Body of pancreas (tissue), 4 donors: ENCODE results near the gene PXDN. TPM values are rescaled to one million over a fixed set of nuclear protein-coding genes. Genes with fewer than 3 reads are reported as not detected.

Source experiments
- ATAC-seq: fragments of 150-250 bp; one replicate; pipeline ENCODE4 v1.9.1; 2016
- DNase-seq, 4 donors: peaks; one replicate each; pipeline ENCODE4 v3.0.0-alpha.2; 2019
- H3K27ac ChIP-seq, 4 donors: fragments of 200-600 bp; sonication (generic); 1 replicate in 3 of 4; 2 replicates in 1 of 4; pipeline versions ENCODE4 v1.5.1 to v1.6.1; 2016 to 2019; ENCODE audit warnings: mild to moderate bottlenecking in 1 of 4, mixed read lengths in 1 of 4, moderate library complexity in 1 of 4
- H3K27me3 ChIP-seq, 2 donors: fragments of 200-600 bp; sonication (generic); one replicate each; pipeline ENCODE4 v1.6.0; 2016; ENCODE audit warnings: mild to moderate bottlenecking in 1 of 2
- H3K36me3 ChIP-seq, 2 donors: fragments of 200-600 bp; sonication (generic); replicated peaks in 1 of 2; 2 replicates each; pipeline ENCODE4 v1.5.1; 2016; ENCODE audit warnings: low read depth in 2 of 2; ENCODE audit not compliant: insufficient read depth in 1 of 2
- H3K4me1 ChIP-seq: fragments of 200-600 bp; sonication (generic); one replicate; pipeline ENCODE4 v1.6.0; 2016
- H3K4me3 ChIP-seq, 2 donors: fragments of 200-600 bp; sonication (generic); 1 replicate in 1 of 2; 2 replicates in 1 of 2; pipeline ENCODE4 v1.5.1; 2016 to 2019
- H3K9me3 ChIP-seq, 3 donors: fragments of 200-600 bp; sonication (generic); 1 replicate in 2 of 3; 2 replicates in 1 of 3; pipeline ENCODE4 v1.5.1; 2016
- POLR2A ChIP-seq, 3 donors: fragments of 450-650 bp; IDR thresholded peaks; one replicate each; pipeline ENCODE4 v1.6.1; 2016; ENCODE audit warnings: antibody characterized with exemption in 3 of 3, mild to moderate bottlenecking in 2 of 3
- whole genome bisulfite sequencing, 2 donors: methylation state at CpG; one replicate each; pipeline ENCODE4 v1.1.5; 2017; 5-methylcytosine and 5-hydroxymethylcytosine counted together
- intact Hi-C: fragments of 100-400 bp; cut with DNase I; formaldehyde crosslinking; loops from one replicate; pipeline ENCODE4 v1.15.1; 2023
- total RNA-seq, 2 donors: library from RNA; depleted of rRNA; stranded (reverse); fragments of >200 nt; gene quantifications; one replicate each; pipeline ENCODE4 v1.1.0, GENCODE V29; 2016
- TF ChIP-seq, protein P1 (sequence below), 7 experiments: fragments of 450-650 bp in 4 of 7; fragments of 200-600 bp in 3 of 7; sonication (generic) in 3 of 7; IDR thresholded peaks; one replicate each; pipeline ENCODE4 v1.5.1; 2016 to 2019; ENCODE audit warnings: antibody characterized with exemption in 7 of 7

PXDN gene
- total RNA-seq, 2 donors from 2014 or later, result 7.0 to 41.9 TPM

DNA sequence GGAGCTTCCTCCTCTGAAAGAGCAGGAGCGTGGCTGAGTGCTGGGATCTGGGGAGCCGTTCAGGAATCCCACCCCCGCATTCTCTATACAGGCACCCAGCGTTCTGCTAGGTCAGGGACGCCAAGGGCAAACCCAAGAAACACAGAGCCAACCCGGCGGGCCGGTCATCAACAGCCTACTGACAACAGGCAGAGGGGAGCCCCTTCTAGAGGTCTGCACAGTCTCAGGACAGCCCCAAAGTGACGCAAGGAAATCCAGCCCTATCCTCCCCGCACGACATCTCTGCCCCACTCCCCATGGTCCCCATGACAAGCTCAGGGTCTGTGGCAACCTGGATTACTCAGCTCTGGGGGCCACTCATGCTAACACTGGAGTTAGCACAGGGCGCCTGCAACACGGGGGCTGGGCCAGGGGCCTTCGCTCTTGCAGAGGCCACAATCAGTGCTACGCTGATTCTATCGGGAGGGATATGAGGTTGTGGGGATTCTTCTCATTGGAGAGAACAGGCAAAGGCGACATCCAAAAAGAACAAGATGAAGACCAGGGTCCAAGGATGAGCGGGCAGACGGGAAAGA is 81.6 kb downstream of the PXDN start:
- no peak for ATAC-seq
- peaks cover 0 to 3% of the 10 kb centered on the region in 2 donors for H3K27me3 ChIP-seq
- 86 to 91% methylated on average over 8 to 19 of the region's 19 CpGs for WGBS, 2 donors
- H3K4me1 ChIP-seq, result peaks cover 9% of the 10 kb centered on the region
- H3K9me3 ChIP-seq, result no peaks in the 10 kb centered on the region
- TF ChIP-seq, protein P1, sequence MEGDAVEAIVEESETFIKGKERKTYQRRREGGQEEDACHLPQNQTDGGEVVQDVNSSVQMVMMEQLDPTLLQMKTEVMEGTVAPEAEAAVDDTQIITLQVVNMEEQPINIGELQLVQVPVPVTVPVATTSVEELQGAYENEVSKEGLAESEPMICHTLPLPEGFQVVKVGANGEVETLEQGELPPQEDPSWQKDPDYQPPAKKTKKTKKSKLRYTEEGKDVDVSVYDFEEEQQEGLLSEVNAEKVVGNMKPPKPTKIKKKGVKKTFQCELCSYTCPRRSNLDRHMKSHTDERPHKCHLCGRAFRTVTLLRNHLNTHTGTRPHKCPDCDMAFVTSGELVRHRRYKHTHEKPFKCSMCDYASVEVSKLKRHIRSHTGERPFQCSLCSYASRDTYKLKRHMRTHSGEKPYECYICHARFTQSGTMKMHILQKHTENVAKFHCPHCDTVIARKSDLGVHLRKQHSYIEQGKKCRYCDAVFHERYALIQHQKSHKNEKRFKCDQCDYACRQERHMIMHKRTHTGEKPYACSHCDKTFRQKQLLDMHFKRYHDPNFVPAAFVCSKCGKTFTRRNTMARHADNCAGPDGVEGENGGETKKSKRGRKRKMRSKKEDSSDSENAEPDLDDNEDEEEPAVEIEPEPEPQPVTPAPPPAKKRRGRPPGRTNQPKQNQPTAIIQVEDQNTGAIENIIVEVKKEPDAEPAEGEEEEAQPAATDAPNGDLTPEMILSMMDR (IDR thresholded peaks at IDR 0.05), result no peak
- no peak overlapping the region for H3K27ac ChIP-seq
- intact Hi-C loops, result no loop called here
- H3K36me3 ChIP-seq, result no peaks in the 10 kb centered on the region
- no peak overlapping the region for H3K4me3 ChIP-seq
- DNase-seq, result no peak

- Histone ChIP-seq H3K36me3 (no peaks in the 10 kb centered on the region), H3K9me3 (no peaks in the 10 kb centered on the region), H3K27me3 (peaks cover 0 to 3% of the 10 kb centered on the region in 2 donors), H3K4me3 (no peak overlapping the region), H3K4me1 (peaks cover 9% of the 10 kb centered on the region), H3K27ac (no peak overlapping the region)
- ATAC-seq, result no peak
- intact Hi-C loops, result no loop called here
- DNase-seq, result no peak
- 85 to 90% methylated on average over 10 to 19 of the region's 19 CpGs for WGBS, 2 donors
- no peak for TF ChIP-seq POLR2A (IDR thresholded peaks at IDR 0.05)
- TF ChIP-seq, protein P1 (IDR thresholded peaks at IDR 0.05), result no peak
Observed at GRCh38 chr2:1661891-1662605, 82.3 kb downstream of the PXDN start.

DNA sequence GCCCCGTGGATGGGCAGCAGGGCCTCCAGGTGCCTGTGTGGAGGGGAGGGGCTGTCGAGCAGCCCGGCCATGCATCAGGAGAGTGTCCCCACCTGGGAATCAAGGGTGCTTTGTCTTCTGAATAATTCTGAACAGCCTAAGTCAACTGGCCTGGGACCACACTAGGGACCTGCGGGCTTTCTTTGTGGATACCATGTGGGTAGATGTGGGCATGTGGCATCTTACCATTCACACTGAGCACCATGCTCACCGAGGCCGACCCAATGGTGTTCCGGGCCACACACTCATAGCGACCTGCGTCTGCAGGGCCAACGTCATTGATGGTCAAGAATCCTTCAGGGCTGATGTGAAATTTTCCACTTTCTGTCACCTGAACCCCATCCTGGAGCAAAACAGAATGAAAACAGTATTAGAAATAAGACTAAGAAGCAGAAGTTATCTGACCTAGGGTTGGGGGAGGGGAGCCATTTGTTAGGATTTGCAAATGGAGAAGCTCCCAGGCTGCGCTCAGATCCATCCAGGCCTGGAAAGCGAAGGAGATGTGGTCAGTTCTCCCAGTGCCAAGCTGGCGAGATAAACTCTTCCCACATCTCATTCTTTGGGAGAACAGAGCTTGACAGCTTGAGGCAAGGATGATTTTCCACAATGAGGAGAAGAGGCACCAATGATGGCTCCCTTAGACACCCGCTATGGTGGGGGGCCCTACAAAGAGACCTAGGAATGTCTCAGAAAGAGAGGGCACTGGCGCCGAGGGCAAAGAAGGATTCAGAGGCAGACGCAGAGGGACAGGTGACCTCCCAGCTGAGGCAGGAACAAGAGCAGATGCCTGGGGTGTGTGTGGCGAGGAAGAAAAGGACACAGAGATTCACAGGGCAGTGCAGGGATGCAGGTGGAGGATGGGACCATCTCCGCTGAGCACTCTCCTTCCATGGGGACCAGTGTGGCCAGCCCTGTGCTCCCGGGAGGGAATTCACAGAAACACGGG is 83.4 kb downstream of the PXDN start:
- DNase-seq (no peak), ATAC-seq (no peak)
- intact Hi-C loops, result no loop called here
- 76 to 87% methylated on average over 19 to 21 of the region's 21 CpGs for whole genome bisulfite sequencing, 2 donors
- H3K4me3 ChIP-seq, result no peak overlapping the region
- no peaks in the 10 kb centered on the region for H3K36me3 ChIP-seq
- TF ChIP-seq POLR2A (IDR thresholded peaks at IDR 0.05), result no peak
- TF ChIP-seq, protein P1 (IDR thresholded peaks at IDR 0.05), result no peak
- peaks cover 0 to 3% of the 10 kb centered on the region in 2 donors for H3K27me3 ChIP-seq
- H3K9me3 ChIP-seq, result no peaks in the 10 kb centered on the region
- H3K4me1 ChIP-seq, result peaks cover 9% of the 10 kb centered on the region
- no peak overlapping the region for H3K27ac ChIP-seq

- H3K4me1 ChIP-seq, result peaks cover 9% of the 10 kb centered on the region
- 76 to 80% methylated on average over 16 of the region's 16 CpGs for WGBS, 2 donors
Observed at GRCh38 chr2:1659951-1660565, 84.3 kb downstream of the PXDN start.

More at GRCh38 chr2:1659951-1660565, 84.3 kb downstream of the PXDN start:
- no peak for DNase-seq
- Histone ChIP-seq H3K27ac (no peak overlapping the region), H3K36me3 (no peaks in the 10 kb centered on the region), H3K4me3 (no peak overlapping the region), H3K27me3 (peaks cover 0 to 3% of the 10 kb centered on the region in 2 donors), H3K9me3 (no peaks in the 10 kb centered on the region)
- no peak for TF ChIP-seq POLR2A (IDR thresholded peaks at IDR 0.05)
- TF ChIP-seq, protein P1 (IDR thresholded peaks at IDR 0.05), result no peak
- no peak for ATAC-seq
- intact Hi-C loops, result no loop called here
